Naive thymus-derived CD4-positive, alpha-beta T cell (primary cell): Measurements from ENCODE around the gene ADAMTS16. TPM values are rescaled to one million over a fixed set of nuclear protein-coding genes. Genes with fewer than 3 reads are reported as not detected.

Experiments
- ATAC-seq: fragments of 150-1000 bp; cut with Tn5 transposase; 2 replicates; pipeline ENCODE4 v1.10.0; 2021; ENCODE audit warnings: mild to moderate bottlenecking, moderate library complexity
- CTCF ChIA-PET: fragments of 350-600 bp; sonication (Branson Sonifier 250); formaldehyde crosslinking; loops from one replicate; lab custom pipeline; 2021; ENCODE audit warnings: antibody characterized with exemption; lab: Charles Lee
- POLR2A ChIA-PET: fragments of 350-600 bp; sonication (Branson Sonifier 250); formaldehyde crosslinking; loops from one replicate; lab custom pipeline; 2021; ENCODE audit warnings: antibody characterized with exemption, inconsistent platforms; lab: Charles Lee
- DNase-seq, 9 donors: peaks; one replicate each; pipeline versions ENCODE4 v3.0.0 to v3.0.0-alpha.2; 2020 to 2022; ENCODE audit warnings: mixed read lengths in 1 of 9
- H3K27ac ChIP-seq: one replicate; pipeline ENCODE4 v1.7.0; 2013; ENCODE audit warnings: mild to moderate bottlenecking, low read depth, low read length, moderate library complexity
- H3K27me3 ChIP-seq, 2 donors: one replicate each; pipeline ENCODE4 v1.7.0; 2013; ENCODE audit warnings: low read length in 2 of 2, mild to moderate bottlenecking in 2 of 2, moderate library complexity in 2 of 2; ENCODE audit not compliant: control insufficient read depth in 2 of 2, insufficient read depth in 2 of 2
- H3K36me3 ChIP-seq, 3 experiments: 1 replicate in 2 of 3; 2 replicates in 1 of 3; pipeline ENCODE4 v1.7.0; 2013; ENCODE audit warnings: low read length in 3 of 3, mild to moderate bottlenecking in 3 of 3, moderate library complexity in 1 of 3; ENCODE audit not compliant: insufficient read depth in 3 of 3, control insufficient read depth in 2 of 3
- H3K4me1 ChIP-seq, 2 donors: one replicate each; pipeline ENCODE4 v1.7.0; 2013; ENCODE audit warnings: low read length in 2 of 2, mild to moderate bottlenecking in 2 of 2, moderate library complexity in 1 of 2; ENCODE audit not compliant: control insufficient read depth in 2 of 2, insufficient read depth in 2 of 2
- H3K4me3 ChIP-seq: 2 replicates; pipeline ENCODE4 v1.7.0; 2013; ENCODE audit warnings: mild to moderate bottlenecking, low read length
- H3K9me3 ChIP-seq, 3 experiments: 1 replicate in 2 of 3; 2 replicates in 1 of 3; pipeline ENCODE4 v1.7.0; 2013; ENCODE audit warnings: low read length in 3 of 3; ENCODE audit not compliant: control insufficient read depth in 2 of 3
- H3K27ac Mint-ChIP-seq, 9 donors: one replicate each; pipeline ENCODE4 v1.8.0; 2020 to 2022; ENCODE audit warnings: mixed read lengths in 9 of 9, mild to moderate bottlenecking in 8 of 9, moderate library complexity in 5 of 9, inconsistent platforms in 2 of 9
- H3K27me3 Mint-ChIP-seq, 5 donors: one replicate each; pipeline ENCODE4 v1.8.0; 2021 to 2022; ENCODE audit warnings: mixed read lengths in 5 of 5, mild to moderate bottlenecking in 1 of 5
- H3K36me3 Mint-ChIP-seq, 5 donors: one replicate each; pipeline ENCODE4 v1.8.0; 2020 to 2022; ENCODE audit warnings: mixed read lengths in 5 of 5, mild to moderate bottlenecking in 3 of 5, inconsistent platforms in 1 of 5
- H3K4me1 Mint-ChIP-seq, 7 donors: one replicate each; pipeline ENCODE4 v1.8.0; 2020 to 2022; ENCODE audit warnings: mixed read lengths in 7 of 7, mild to moderate bottlenecking in 3 of 7, inconsistent platforms in 1 of 7
- H3K4me3 Mint-ChIP-seq, 10 donors: one replicate each; pipeline ENCODE4 v1.8.0; 2020 to 2022; ENCODE audit warnings: mild to moderate bottlenecking in 10 of 10, mixed read lengths in 10 of 10, moderate library complexity in 6 of 10, inconsistent platforms in 2 of 10
- H3K9me3 Mint-ChIP-seq, 11 donors: one replicate each; pipeline ENCODE4 v1.8.0; 2020 to 2022; ENCODE audit warnings: mixed read lengths in 11 of 11, mild to moderate bottlenecking in 4 of 11, inconsistent platforms in 1 of 11, moderate library complexity in 1 of 11
- intact Hi-C, 2 donors: fragments of 100-400 bp; cut with micrococcal nuclease; formaldehyde crosslinking; loops; one replicate each; pipeline ENCODE4 v1.15.1; 2023
- polyA plus RNA-seq, 2 donors: library from polyadenylated mRNA; unstranded; fragments of 300-500 nt; fragmentation: Illumina TruSeq; gene quantifications; one replicate each; pipeline ENCODE4 v1.2.3, GENCODE V29; 2021
- total RNA-seq, 6 experiments: library from RNA in 5 of 6; stranded (reverse) in 5 of 6; gene quantifications; 1 replicate in 5 of 6; 2 replicates in 1 of 6; pipeline ENCODE4 v1.2.3 and lab custom pipeline; 2021 to 2026

ADAMTS16 gene
- total and polyA plus RNA-seq, 7 experiments from 2014 or later, result not detected

DNA sequence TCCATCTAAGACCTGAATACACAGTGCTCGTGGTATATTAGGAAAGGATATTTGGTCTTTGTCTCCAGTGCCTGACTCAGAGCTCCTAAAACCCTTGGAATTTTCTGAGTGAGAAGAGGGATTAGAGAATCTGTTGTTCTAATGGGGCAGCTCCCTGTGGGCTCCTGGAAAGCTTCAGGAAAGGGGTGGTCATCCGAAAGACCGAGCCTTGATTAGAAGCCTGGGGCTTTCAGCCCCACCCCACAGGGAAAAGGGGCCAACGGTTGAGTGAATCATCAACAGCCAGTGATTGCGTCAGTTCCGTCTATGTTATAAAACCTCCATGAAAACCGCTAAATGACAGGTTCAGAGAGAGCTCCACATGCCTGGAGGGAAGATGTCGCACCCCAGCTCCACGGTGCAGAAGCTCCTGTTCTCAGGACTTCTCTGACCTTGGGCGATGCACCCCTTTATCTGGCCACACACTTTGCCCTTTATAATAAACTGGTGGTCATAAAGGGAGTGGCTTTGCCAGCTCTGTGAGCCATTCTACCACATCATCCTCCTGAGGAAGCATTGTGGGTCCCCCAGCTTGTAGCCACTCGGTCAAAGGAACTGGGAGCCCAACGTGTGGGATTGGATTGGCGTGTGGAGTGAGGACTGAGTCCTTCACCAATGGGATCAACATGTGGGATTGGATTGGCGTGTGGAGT is 211.3 kb downstream of the ADAMTS16 start:
- Histone ChIP-seq H3K4me1 (no peaks in the 10 kb centered on the region), H3K4me3 (no peak overlapping the region), H3K27ac (no peak overlapping the region), H3K27me3 (no peaks in the 10 kb centered on the region), H3K36me3 (no peaks in the 10 kb centered on the region), H3K9me3 (no peaks in the 10 kb centered on the region)
- H3K4me3 Mint-ChIP-seq, result no peak overlapping the region
- peaks cover 0 to 9% (median 4%) of the 10 kb centered on the region in 7 donors for H3K4me1 Mint-ChIP-seq
- H3K27ac Mint-ChIP-seq, result no peak overlapping the region
- ATAC-seq, result no peak
- ChIA-PET CTCF (no interaction called here), POLR2A (no interaction called here)
- H3K36me3 Mint-ChIP-seq, result peaks cover 0 to 5% (median 0%) of the 10 kb centered on the region in 5 donors
- no peak for DNase-seq
- peaks cover 0 to 2% (median 0%) of the 10 kb centered on the region in 11 donors for H3K9me3 Mint-ChIP-seq
- intact Hi-C loops, result no loop called here
- H3K27me3 Mint-ChIP-seq, result peaks cover 0 to 21% (median 11%) of the 10 kb centered on the region in 5 donors

DNA sequence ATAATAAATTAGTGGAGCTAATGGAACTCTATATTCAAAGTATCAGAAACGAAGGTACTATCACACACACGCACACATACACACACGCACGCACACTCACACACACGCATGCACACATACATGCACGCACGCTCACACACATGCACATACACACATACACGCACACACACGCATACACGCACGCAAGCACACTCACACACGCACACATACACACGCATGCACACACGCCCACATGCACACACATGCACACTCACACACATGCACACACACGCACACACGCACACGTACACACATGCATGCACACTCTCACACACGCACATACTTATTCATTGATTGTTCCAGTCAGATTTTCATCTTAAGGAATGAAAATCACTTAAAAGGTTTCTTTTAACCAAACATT is 212.5 kb downstream of the ADAMTS16 start:
- peaks cover 0 to 5% (median 0%) of the 10 kb centered on the region in 5 donors for H3K36me3 Mint-ChIP-seq
- Histone ChIP-seq H3K27me3 (no peaks in the 10 kb centered on the region), H3K36me3 (no peaks in the 10 kb centered on the region), H3K9me3 (no peaks in the 10 kb centered on the region), H3K27ac (no peak overlapping the region), H3K4me1 (no peaks in the 10 kb centered on the region), H3K4me3 (no peak overlapping the region)
- H3K4me3 Mint-ChIP-seq, result no peak overlapping the region
- ChIA-PET POLR2A (no interaction called here), CTCF (no interaction called here)
- no peak overlapping the region for H3K27ac Mint-ChIP-seq
- ATAC-seq, result no peak
- peaks cover 0 to 18% (median 5%) of the 10 kb centered on the region in 5 donors for H3K27me3 Mint-ChIP-seq
- H3K4me1 Mint-ChIP-seq, result peaks cover 0 to 6% (median 4%) of the 10 kb centered on the region in 7 donors
- intact Hi-C loops, result no loop called here
- no peak for DNase-seq
- H3K9me3 Mint-ChIP-seq, result peaks cover 0 to 2% (median 0%) of the 10 kb centered on the region in 11 donors

DNA sequence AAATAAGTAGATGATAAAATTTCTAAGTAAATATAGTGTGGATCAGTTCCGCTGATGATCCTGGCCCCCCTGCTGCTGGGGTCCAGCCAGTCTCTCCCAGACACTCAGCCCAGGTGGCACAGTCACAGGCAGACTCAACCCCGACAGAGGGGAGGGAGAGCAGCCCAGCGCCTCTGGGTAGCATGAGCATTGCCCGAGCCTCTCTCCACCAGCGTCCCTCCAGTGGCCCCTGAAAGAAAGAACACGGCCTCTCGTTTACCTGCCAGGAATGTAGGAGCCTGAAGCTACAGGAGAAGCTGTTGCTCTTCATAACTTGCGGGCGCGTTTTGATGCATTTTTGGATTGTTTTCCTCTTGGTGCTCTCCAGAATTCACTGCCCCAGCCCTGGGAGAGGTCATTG is 213.6 kb downstream of the ADAMTS16 start:
- Mint-ChIP-seq H3K27ac (no peak overlapping the region), H3K27me3 (peaks cover 0 to 13% (median 5%) of the 10 kb centered on the region in 5 donors), H3K36me3 (peaks cover 0 to 5% (median 0%) of the 10 kb centered on the region in 5 donors), H3K4me1 (no peaks in the 10 kb centered on the region), H3K9me3 (peaks cover 0 to 2% (median 0%) of the 10 kb centered on the region in 11 donors), H3K4me3 (no peak overlapping the region)
- H3K4me1 ChIP-seq, result no peaks in the 10 kb centered on the region
- H3K27ac ChIP-seq, result no peak overlapping the region
- H3K27me3 ChIP-seq, result no peaks in the 10 kb centered on the region
- H3K36me3 ChIP-seq, result no peaks in the 10 kb centered on the region
- no peak overlapping the region for H3K4me3 ChIP-seq
- POLR2A ChIA-PET, result no interaction called here
- DNase-seq (no peak), ATAC-seq (no peak)
- CTCF ChIA-PET, result no interaction called here
- no peaks in the 10 kb centered on the region for H3K9me3 ChIP-seq
- intact Hi-C loops, result no loop called here

DNA sequence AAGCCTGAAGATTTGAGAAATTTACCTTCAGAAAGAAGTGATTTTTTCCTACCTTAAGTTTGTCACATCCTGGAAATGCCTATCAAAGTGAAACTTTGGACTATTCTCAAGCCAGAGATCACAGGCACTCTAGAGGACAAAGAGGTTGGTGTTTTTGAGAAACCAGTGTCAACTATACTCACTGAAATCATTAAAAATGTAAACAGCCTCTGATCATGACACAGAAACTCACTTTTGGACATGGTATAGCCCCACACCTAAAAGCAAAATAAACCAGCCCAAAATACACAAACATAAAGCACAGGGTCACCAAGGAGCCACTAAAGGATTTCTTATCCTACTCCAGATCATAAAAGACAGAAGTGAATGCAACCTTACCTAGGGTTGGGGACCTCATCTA is 216.6 kb downstream of the ADAMTS16 start:
- Histone ChIP-seq H3K27me3 (no peaks in the 10 kb centered on the region), H3K36me3 (no peaks in the 10 kb centered on the region), H3K9me3 (no peaks in the 10 kb centered on the region), H3K4me3 (no peak overlapping the region), H3K27ac (no peak overlapping the region), H3K4me1 (no peaks in the 10 kb centered on the region)
- no peak for ATAC-seq
- Mint-ChIP-seq H3K4me1 (no peaks in the 10 kb centered on the region), H3K27ac (no peak overlapping the region), H3K9me3 (peaks cover 0 to 4% (median 0%) of the 10 kb centered on the region in 11 donors), H3K36me3 (peaks cover 0 to 2% (median 0%) of the 10 kb centered on the region in 5 donors), H3K27me3 (peaks cover 0 to 7% (median 0%) of the 10 kb centered on the region in 5 donors), H3K4me3 (no peak overlapping the region)
- ChIA-PET CTCF (no interaction called here), POLR2A (no interaction called here)
- no peak for DNase-seq
- intact Hi-C loops, result no loop called here

DNA sequence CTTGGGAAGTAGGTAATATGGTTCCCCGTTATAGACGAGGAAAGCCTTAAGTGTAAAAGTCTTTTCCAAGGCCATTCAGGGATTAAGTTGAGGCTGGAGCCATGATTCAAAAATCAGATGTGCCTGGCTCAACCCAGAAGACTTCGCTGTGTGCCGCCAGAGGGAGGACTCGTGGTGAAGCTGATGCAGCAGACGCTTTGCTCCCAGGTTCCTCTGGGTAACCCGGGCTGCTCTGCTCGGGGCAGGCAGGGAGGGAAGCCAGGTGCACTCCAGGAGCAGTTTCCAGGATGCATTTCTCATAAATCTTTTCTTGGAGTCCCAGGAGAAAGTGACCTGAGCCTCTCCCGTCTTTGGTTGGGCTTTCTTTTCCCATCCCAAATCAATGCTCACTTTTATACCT is 219.5 kb downstream of the ADAMTS16 start:
- Histone ChIP-seq H3K27ac (no peak overlapping the region), H3K27me3 (no peaks in the 10 kb centered on the region), H3K36me3 (no peaks in the 10 kb centered on the region), H3K9me3 (no peaks in the 10 kb centered on the region), H3K4me3 (no peak overlapping the region), H3K4me1 (no peaks in the 10 kb centered on the region)
- Mint-ChIP-seq H3K27me3 (peaks cover 0 to 7% (median 0%) of the 10 kb centered on the region in 5 donors), H3K9me3 (peaks cover 0 to 2% (median 0%) of the 10 kb centered on the region in 11 donors), H3K4me1 (peaks cover 0 to 1% (median 0%) of the 10 kb centered on the region in 7 donors), H3K36me3 (no peaks in the 10 kb centered on the region), H3K4me3 (no peak overlapping the region), H3K27ac (no peak overlapping the region)
- POLR2A ChIA-PET, result no interaction called here
- CTCF ChIA-PET, result no interaction called here
- DNase-seq, result no peak
- ATAC-seq, result no peak
- intact Hi-C loops, result no loop called here

DNA sequence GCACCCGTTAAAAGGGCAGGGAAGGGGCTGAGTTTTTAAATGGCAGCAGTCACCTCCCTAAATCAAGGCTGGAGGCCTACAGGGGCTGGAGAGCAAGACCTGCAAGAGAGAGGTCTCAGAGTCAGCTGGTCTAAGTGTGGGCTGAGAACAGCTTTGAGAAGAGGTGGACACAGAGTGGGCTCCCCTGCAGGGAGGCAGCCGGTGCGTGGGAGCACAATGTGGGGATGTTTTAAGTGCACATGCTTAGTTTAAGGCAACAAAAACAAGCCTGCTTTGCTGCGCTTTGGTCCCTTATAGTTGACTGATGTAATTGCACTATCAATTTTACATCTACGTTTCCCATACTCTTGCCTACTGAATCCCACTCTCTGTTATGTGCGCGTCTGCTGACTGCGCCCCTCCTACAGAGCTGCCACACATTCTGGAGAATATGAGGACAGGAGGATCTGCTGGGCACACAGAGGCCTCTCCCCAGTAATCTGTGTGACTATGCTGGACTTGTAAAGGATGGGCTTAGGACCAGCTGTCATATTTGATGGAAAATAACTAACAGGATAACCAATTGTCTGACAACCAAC is 220.3 kb downstream of the ADAMTS16 start:
- Histone ChIP-seq H3K27me3 (no peaks in the 10 kb centered on the region), H3K36me3 (no peaks in the 10 kb centered on the region), H3K4me1 (no peaks in the 10 kb centered on the region), H3K4me3 (no peak overlapping the region), H3K9me3 (no peaks in the 10 kb centered on the region), H3K27ac (no peak overlapping the region)
- ATAC-seq, result no peak
- Mint-ChIP-seq H3K27me3 (peaks cover 0 to 4% (median 0%) of the 10 kb centered on the region in 5 donors), H3K27ac (no peak overlapping the region), H3K36me3 (no peaks in the 10 kb centered on the region), H3K4me3 (no peak overlapping the region), H3K4me1 (peaks cover 0 to 1% (median 0%) of the 10 kb centered on the region in 7 donors), H3K9me3 (peaks cover 0 to 2% (median 0%) of the 10 kb centered on the region in 11 donors)
- ChIA-PET CTCF (no interaction called here), POLR2A (no interaction called here)
- intact Hi-C loops, result no loop called here
- DNase-seq, result no peak
